ENCODE measurements around the gene KRT37. TPM values are rescaled to one million over a fixed set of nuclear protein-coding genes. Genes with fewer than 3 reads are reported as not detected.
"Not testable (repeated sequence)": the region's sequence is repeated elsewhere in the genome, so short reads cannot be mapped to it uniquely, and the experiment has no call there.

The KRT37 gene
- total RNA-seq, 4 donors from 2014 or later: not detected

DNA sequence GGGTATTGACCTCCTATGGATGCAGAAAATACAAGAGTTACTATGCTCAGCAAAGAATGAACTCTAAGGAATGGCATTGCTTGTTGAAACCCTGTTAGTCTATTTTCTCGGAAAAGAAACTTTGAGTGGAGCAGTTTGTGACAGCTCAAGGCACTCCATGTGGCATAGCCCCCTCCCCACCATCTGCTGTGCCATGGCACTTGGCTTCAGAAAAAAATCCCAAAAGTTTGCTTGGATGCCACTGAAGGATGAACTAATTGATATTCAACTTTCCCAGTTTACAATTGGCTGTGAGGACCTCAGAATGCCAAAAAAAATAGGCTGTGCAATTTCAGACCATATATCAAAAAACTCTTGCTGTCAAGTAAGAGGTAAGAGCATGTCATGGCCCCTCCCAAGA, 28.8 kb downstream of the KRT37 start:
- no peak for DNase-seq
- H3K9me3 ChIP-seq: no peaks in the 10 kb centered on the region
- WGBS, 2 donors: 88 to 100% methylated on average over 1 of the region's 1 CpG
- no peaks in the 10 kb centered on the region for H3K27me3 ChIP-seq
- H3K4me3 ChIP-seq (replicated peaks in 1 of 3): no peak overlapping the region
- H3K4me1 ChIP-seq: no peaks in the 10 kb centered on the region
- H3K27ac ChIP-seq: no peak overlapping the region
- TF ChIP-seq, protein P1, sequence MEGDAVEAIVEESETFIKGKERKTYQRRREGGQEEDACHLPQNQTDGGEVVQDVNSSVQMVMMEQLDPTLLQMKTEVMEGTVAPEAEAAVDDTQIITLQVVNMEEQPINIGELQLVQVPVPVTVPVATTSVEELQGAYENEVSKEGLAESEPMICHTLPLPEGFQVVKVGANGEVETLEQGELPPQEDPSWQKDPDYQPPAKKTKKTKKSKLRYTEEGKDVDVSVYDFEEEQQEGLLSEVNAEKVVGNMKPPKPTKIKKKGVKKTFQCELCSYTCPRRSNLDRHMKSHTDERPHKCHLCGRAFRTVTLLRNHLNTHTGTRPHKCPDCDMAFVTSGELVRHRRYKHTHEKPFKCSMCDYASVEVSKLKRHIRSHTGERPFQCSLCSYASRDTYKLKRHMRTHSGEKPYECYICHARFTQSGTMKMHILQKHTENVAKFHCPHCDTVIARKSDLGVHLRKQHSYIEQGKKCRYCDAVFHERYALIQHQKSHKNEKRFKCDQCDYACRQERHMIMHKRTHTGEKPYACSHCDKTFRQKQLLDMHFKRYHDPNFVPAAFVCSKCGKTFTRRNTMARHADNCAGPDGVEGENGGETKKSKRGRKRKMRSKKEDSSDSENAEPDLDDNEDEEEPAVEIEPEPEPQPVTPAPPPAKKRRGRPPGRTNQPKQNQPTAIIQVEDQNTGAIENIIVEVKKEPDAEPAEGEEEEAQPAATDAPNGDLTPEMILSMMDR (IDR thresholded peaks at IDR 0.05): no peak
- TF ChIP-seq POLR2A (IDR thresholded peaks at IDR 0.05): no peak
- intact Hi-C loops (cut with DNase I): no loop called here
- H3K36me3 ChIP-seq: no peaks in the 10 kb centered on the region

DNA sequence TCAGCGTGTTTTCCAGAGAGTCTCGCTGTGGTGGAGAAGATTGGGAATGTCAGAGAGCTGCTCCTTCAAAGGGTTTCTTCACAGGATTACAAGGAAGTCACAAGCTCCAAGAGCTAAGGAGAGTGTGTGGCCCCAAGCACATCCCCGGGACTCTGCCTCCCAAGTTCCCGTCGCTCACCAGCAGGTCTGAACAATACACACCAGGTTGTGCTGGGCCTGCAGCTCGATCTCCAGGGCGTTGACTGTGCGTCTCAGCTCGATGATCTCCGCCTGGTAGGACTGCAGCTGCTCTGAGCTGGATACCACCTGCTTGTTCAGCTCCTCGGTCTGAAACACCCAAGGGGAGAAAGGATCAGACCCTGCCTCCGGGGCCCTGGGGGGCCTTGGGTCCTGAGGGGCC, 29.3 kb downstream of the KRT37 start:
- H3K4me3 ChIP-seq (replicated peaks in 1 of 3); DNase-seq; H3K4me1 ChIP-seq; H3K36me3 ChIP-seq; H3K27me3 ChIP-seq; intact Hi-C loops (cut with DNase I); H3K9me3 ChIP-seq; H3K27ac ChIP-seq: not testable (repeated sequence)
- WGBS, 2 donors: 90 to 92% methylated on average over 7 to 9 of the region's 12 CpGs

DNA sequence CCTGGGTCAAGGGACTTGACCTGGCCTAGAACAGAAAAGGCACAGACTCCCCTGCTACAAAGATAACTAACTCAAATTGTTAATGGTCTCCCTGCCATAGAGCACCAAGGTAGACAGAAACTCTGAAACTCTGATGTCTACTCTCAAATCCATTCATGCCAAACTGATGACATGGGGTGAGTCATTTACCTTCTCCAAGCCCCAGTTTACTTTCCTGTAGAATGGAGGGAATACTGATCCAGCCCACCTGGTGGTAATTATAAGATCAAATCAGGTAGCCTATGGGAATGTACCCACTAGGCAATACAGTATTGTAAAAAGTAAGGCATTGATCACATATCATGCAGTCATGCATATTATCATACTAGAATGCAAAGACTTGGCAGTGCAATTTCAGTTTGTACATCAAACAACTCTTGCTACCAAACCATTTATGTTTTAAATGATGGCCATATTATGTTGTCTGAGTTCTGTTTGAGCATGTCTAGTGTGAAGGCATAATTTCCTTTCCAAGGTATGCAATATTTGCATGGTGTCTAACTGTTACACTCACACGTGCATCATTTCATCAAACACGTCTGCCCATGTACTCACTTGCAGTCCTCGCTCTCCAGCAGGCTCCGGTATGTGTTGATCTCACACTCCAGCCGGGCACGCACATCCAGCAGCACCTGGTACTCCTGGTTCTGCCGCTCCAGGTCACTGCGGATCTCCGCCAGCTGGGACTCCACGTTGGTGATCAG, 30.0 kb downstream of the KRT37 start:
- 90% methylated on average over 10 of the region's 10 CpGs for WGBS, 2 donors
- no peaks in the 10 kb centered on the region for H3K36me3 ChIP-seq
- no peak overlapping the region for H3K4me3 ChIP-seq (replicated peaks in 1 of 3)
- no peak for DNase-seq
- intact Hi-C loops (cut with DNase I): no loop called here
- H3K4me1 ChIP-seq: no peaks in the 10 kb centered on the region
- no peaks in the 10 kb centered on the region for H3K9me3 ChIP-seq
- H3K27ac ChIP-seq: no peak overlapping the region
- no peaks in the 10 kb centered on the region for H3K27me3 ChIP-seq
- TF ChIP-seq, protein P1 (IDR thresholded peaks at IDR 0.05): no peak
- TF ChIP-seq POLR2A (IDR thresholded peaks at IDR 0.05): no peak

DNA sequence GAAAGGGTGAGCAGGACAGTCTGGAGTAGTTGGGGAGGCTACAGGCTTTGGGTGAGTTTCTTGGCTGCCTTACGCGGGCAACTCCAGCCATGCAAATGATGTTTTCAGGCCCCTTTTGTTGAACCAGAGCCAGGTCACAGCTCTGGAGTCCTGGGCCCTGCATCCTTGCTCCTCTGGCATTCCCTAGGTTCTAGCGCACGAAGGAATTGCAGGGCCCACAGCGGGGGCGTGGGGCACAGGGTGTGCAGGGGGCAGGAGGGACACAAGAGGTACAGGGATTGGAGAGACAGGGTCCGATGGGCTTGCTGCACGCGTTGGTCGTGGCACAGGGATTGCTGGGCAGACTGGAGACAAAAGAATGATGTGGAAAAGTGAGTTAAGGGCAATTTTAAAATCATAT, 30.6 kb downstream of the KRT37 start:
- intact Hi-C loops (cut with DNase I): no loop called here
- 82 to 87% methylated on average over 10 of the region's 10 CpGs for WGBS, 2 donors
- Histone ChIP-seq H3K4me1 (no peaks in the 10 kb centered on the region), H3K4me3 (replicated peaks in 1 of 3) (no peak overlapping the region), H3K27ac (no peak overlapping the region), H3K27me3 (no peaks in the 10 kb centered on the region), H3K9me3 (no peaks in the 10 kb centered on the region), H3K36me3 (no peaks in the 10 kb centered on the region)
- TF ChIP-seq, protein P1 (IDR thresholded peaks at IDR 0.05): no peak
- no peak for TF ChIP-seq POLR2A (IDR thresholded peaks at IDR 0.05)
- no peak for DNase-seq

DNA sequence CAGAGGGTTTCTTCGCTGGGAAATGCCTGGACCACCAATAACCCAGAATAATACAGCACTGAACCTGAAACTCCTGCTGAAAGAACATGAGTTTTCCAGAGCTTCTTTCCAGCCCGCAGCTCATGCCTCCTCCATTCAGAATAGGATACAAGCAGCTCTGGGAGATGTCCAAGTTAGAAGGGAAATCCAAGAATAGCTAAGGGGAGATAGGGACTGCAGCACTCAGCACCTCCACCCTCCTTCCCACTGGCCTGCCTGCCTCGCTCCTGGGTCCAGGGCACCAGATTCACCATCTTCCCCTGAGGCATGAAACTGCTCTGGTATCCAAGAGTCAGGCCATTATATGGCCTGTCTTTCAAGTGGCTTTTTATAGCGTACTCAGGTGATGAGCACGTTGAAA, 31.1 kb downstream of the KRT37 start:
- Histone ChIP-seq H3K36me3 (no peaks in the 10 kb centered on the region), H3K27ac (no peak overlapping the region), H3K4me3 (replicated peaks in 1 of 3) (no peak overlapping the region), H3K4me1 (no peaks in the 10 kb centered on the region), H3K9me3 (no peaks in the 10 kb centered on the region), H3K27me3 (no peaks in the 10 kb centered on the region)
- intact Hi-C loops (cut with DNase I): no loop called here
- 69 to 70% methylated on average over 5 of the region's 5 CpGs for WGBS, 2 donors
- no peak for DNase-seq
- TF ChIP-seq, protein P1 (IDR thresholded peaks at IDR 0.05): no peak
- TF ChIP-seq POLR2A (IDR thresholded peaks at IDR 0.05): no peak

Measured in thyroid gland (tissue), 4 donors.